A673 (cell line): ENCODE measurements around the gene ACTN4. TPM values are rescaled to one million over a fixed set of nuclear protein-coding genes. Genes with fewer than 3 reads are reported as not detected.

Experiments used
- BruUV-seq: library from RNA; stranded (reverse); fragments of 400-500 nt; replicated peaks from 2 replicates; lab custom pipeline; 2021; lab: Mats Ljungman, UMichigan
- CTCF ChIA-PET: fragments of 300-600 bp; sonication (Branson Sonifier 250); formaldehyde crosslinking; loops from one replicate; lab custom pipeline; 2022; ENCODE audit warnings: antibody characterized with exemption; lab: Charles Lee
- POLR2A ChIA-PET: fragments of 300-600 bp; sonication (Branson Sonifier 250); formaldehyde crosslinking; loops from one replicate; lab custom pipeline; 2022; ENCODE audit warnings: antibody characterized with exemption; ENCODE audit not compliant: low non-redundant PET; lab: Charles Lee
- DNase-seq: peaks from one replicate; pipeline ENCODE4 v3.0.0-alpha.2; 2015; ENCODE audit warnings: low spot score
- H3K27ac ChIP-seq: fragments of 200-600 bp; sonication (generic); 2 replicates; pipeline ENCODE4 v1.5.1; 2016; ENCODE audit warnings: mixed run types, low read depth, mild to moderate bottlenecking, mixed read lengths, antibody characterized with exemption, low read length; ENCODE audit not compliant: poor library complexity, severe bottlenecking
- H3K27me3 ChIP-seq: fragments of 200-600 bp; sonication (generic); replicated peaks from 2 replicates; pipeline ENCODE4 v1.6.1; 2017; ENCODE audit warnings: mixed run types, low read depth, mild to moderate bottlenecking, mixed read lengths, antibody characterized with exemption, low read length; ENCODE audit not compliant: insufficient read depth, poor library complexity
- H3K36me3 ChIP-seq: fragments of 200-600 bp; sonication (generic); 2 replicates; pipeline ENCODE4 v1.6.1; 2016; ENCODE audit warnings: mixed run types, mild to moderate bottlenecking, mixed read lengths, antibody characterized with exemption, low read length; ENCODE audit not compliant: insufficient read depth, poor library complexity, severe bottlenecking
- H3K4me1 ChIP-seq: fragments of 200-600 bp; sonication (generic); 2 replicates; pipeline ENCODE4 v1.6.1; 2017; ENCODE audit warnings: mixed run types, mild to moderate bottlenecking, mixed read lengths, antibody characterized with exemption, low read length; ENCODE audit not compliant: insufficient read depth, poor library complexity, severe bottlenecking
- H3K4me3 ChIP-seq: fragments of 200-600 bp; sonication (generic); 2 replicates; pipeline ENCODE4 v1.5.1; 2016; ENCODE audit warnings: low read depth, mixed run types, mild to moderate bottlenecking, mixed read lengths, low read length; ENCODE audit not compliant: poor library complexity, severe bottlenecking
- H3K9me3 ChIP-seq: fragments of 200-600 bp; sonication (generic); 2 replicates; pipeline ENCODE4 v1.6.1; 2016; ENCODE audit warnings: mixed run types, low read depth, mild to moderate bottlenecking, mixed read lengths, antibody characterized with exemption, low read length; ENCODE audit not compliant: poor library complexity, severe bottlenecking
- EZH2 ChIP-seq: fragments of 200-600 bp; sonication (generic); IDR thresholded peaks from 2 replicates; pipeline ENCODE4 v1.6.1; 2017; ENCODE audit warnings: borderline replicate concordance, low read depth, mild to moderate bottlenecking, mixed read lengths, antibody characterized with exemption, low read length; ENCODE audit not compliant: poor library complexity, severe bottlenecking
- intact Hi-C: fragments of 100-400 bp; cut with micrococcal nuclease; formaldehyde crosslinking; loops from one replicate; pipeline ENCODE4 v1.10.0; 2022; ENCODE audit not compliant: unreplicated experiment
- total RNA-seq: library from RNA; stranded (reverse); gene quantifications from 2 replicates; pipeline ENCODE4 v1.2.3, GENCODE V29; 2021
- TF ChIP-seq, protein P1 (sequence below): fragments of 300-800, 200-600 bp; sonication (generic); conservative IDR thresholded peaks from 2 replicates; pipeline ENCODE4 v1.5.1; 2017; ENCODE audit warnings: low read depth, mild to moderate bottlenecking, antibody characterized with exemption, low read length, moderate library complexity, mixed read lengths

The ACTN4 gene
- total RNA-seq, 1 experiment from 2014 or later = 397 TPM

DNA sequence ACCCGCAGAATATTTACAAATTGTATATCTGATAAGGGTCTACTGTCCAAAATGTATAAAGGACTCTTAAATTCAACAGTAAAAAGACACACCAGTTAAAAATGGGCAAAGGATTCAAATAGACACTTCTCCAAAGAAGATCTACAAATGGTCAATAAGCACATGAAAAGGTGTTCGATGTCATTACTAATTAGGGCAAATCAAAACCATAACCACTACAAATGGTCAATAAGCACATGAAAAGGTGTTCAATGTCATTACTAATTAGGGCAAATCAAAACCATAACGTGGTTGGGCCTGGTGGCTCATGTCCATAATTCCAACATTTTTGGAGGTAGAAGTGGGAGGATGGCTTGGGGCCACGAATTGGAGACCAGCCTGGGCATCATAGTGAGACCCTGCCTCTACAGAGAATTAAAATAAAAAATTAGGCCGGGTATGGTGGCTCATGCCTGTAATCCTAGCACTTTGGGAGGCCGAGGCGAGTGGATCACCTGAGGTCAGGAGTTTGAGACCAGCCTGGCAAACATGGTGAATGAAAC is 40.5 kb downstream of the ACTN4 start:
- CTCF ChIA-PET = no interaction called here
- no peak for TF ChIP-seq EZH2
- TF ChIP-seq, protein P1, sequence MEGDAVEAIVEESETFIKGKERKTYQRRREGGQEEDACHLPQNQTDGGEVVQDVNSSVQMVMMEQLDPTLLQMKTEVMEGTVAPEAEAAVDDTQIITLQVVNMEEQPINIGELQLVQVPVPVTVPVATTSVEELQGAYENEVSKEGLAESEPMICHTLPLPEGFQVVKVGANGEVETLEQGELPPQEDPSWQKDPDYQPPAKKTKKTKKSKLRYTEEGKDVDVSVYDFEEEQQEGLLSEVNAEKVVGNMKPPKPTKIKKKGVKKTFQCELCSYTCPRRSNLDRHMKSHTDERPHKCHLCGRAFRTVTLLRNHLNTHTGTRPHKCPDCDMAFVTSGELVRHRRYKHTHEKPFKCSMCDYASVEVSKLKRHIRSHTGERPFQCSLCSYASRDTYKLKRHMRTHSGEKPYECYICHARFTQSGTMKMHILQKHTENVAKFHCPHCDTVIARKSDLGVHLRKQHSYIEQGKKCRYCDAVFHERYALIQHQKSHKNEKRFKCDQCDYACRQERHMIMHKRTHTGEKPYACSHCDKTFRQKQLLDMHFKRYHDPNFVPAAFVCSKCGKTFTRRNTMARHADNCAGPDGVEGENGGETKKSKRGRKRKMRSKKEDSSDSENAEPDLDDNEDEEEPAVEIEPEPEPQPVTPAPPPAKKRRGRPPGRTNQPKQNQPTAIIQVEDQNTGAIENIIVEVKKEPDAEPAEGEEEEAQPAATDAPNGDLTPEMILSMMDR = no peak
- H3K4me1 ChIP-seq = peaks cover 41% of the 10 kb centered on the region
- H3K27ac ChIP-seq = no peak overlapping the region
- POLR2A ChIA-PET = no interaction called here
- H3K36me3 ChIP-seq = no peaks in the 10 kb centered on the region
- BruUV-seq = no TSS peak
- DNase-seq = no peak
- no peaks in the 10 kb centered on the region for H3K9me3 ChIP-seq
- intact Hi-C loops = no loop called here
- H3K27me3 ChIP-seq = no peaks in the 10 kb centered on the region
- H3K4me3 ChIP-seq = no peak overlapping the region

DNA sequence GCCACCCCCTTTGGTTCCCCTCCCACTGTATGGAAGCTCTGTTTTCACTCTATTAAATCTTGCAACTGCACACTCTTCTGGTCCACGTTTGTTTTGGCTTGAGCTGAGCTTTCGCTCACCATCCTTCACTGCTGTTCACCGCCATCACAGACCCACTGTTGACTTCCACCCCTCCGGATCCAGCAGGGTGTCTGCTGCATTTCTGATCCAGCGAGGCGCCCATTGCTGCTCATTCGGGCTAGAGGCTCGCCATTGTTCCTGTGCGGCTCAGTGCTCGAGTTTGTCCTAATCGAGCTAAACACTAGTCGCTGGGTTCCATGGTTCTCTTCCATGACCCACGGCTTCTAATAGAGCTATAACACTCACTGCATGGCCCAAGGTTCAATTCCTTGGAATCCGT is 42.7 kb downstream of the ACTN4 start:
- CTCF ChIA-PET = no interaction called here
- BruUV-seq = no TSS peak
- Histone ChIP-seq H3K27ac (no peak overlapping the region), H3K27me3 (no peaks in the 10 kb centered on the region), H3K4me3 (no peak overlapping the region), H3K36me3 (peaks cover 3% of the 10 kb centered on the region), H3K9me3 (no peaks in the 10 kb centered on the region), H3K4me1 (peaks cover 31% of the 10 kb centered on the region)
- POLR2A ChIA-PET = interaction anchor here (0.6 kb wide), 1 partner anchor 51 kb away, joined by 3 read pairs; no protein-coding TSS in a partner anchor
- no peak for DNase-seq
- TF ChIP-seq, protein P1 = no peak
- TF ChIP-seq EZH2 = no peak
- intact Hi-C loops = no loop called here

DNA sequence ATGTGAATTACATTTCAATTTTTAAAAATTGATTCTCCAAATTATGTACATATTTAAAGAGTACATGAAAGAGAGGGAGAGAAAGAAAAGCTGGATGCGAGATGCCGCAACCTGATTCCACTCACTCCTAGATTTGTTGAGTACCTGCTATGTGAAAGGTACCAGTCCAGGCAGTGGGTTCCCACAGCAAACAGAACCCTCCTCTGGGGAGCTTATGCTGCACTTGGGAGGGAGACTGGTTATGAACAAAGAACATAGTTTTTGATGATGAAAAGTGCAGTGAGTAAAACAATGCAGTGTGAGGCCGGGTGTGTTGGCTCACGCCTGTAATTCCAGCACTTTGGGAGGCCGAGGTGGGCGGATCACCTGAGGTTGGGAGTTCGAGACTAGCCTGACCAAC is 43.4 kb downstream of the ACTN4 start:
- no TSS peak for BruUV-seq
- DNase-seq = no peak
- Histone ChIP-seq H3K9me3 (no peaks in the 10 kb centered on the region), H3K4me3 (no peak overlapping the region), H3K36me3 (peaks cover 3% of the 10 kb centered on the region), H3K4me1 (peaks cover 25% of the 10 kb centered on the region), H3K27me3 (no peaks in the 10 kb centered on the region), H3K27ac (no peak overlapping the region)
- CTCF ChIA-PET = no interaction called here
- TF ChIP-seq EZH2 = no peak
- TF ChIP-seq, protein P1 = no peak
- intact Hi-C loops = no loop called here
- POLR2A ChIA-PET = no interaction called here
